HepG2 (cell line): ENCODE results near the gene NPB. TPM values are rescaled to one million over a fixed set of nuclear protein-coding genes. Genes with fewer than 3 reads are reported as not detected.
A peak's percentile ranks its signal among the peaks of the same experiment; 100 is the strongest.

Experiments
- EP300 ChIP-seq, 3 experiments: sonication (generic) in 1 of 3; formaldehyde crosslinking in 1 of 3; IDR thresholded peaks; 2 replicates each; pipeline versions ENCODE4 v1.5.1 to v1.6.1; 2011 to 2020; ENCODE audit warnings: low read depth in 2 of 3, low read length in 2 of 3, borderline replicate concordance in 1 of 3, improper control_type of control experiment in 1 of 3, mild to moderate bottlenecking in 1 of 3, missing genetic modification reagents in 1 of 3, moderate library complexity in 1 of 3
- HMG20A ChIP-seq: IDR thresholded peaks from 2 replicates; pipeline ENCODE4 v1.6.1; 2016; ENCODE audit warnings: borderline replicate concordance
- IKZF4 ChIP-seq: sonication (generic); formaldehyde crosslinking; IDR thresholded peaks from 2 replicates; pipeline ENCODE4 v1.5.1; 2020; ENCODE audit warnings: borderline replicate concordance, mild to moderate bottlenecking, low read depth, missing genetic modification reagents; ENCODE audit errors: not compliant biosample characterization
- JUNB ChIP-seq: sonication (generic); formaldehyde crosslinking; IDR thresholded peaks from 2 replicates; pipeline ENCODE4 v1.8.0; 2022; ENCODE audit warnings: missing genetic modification reagents, mild to moderate bottlenecking, borderline replicate concordance
- MIXL1 ChIP-seq: IDR thresholded peaks from 2 replicates; pipeline ENCODE4 v1.6.1; 2016
- MTA3 ChIP-seq: sonication (generic); formaldehyde crosslinking; IDR thresholded peaks from 2 replicates; pipeline ENCODE4 v1.4.0; 2020; ENCODE audit warnings: missing genetic modification reagents
- PAX8 ChIP-seq: sonication (generic); formaldehyde crosslinking; IDR thresholded peaks from 2 replicates; pipeline ENCODE4 v1.8.0; 2022; ENCODE audit warnings: mild to moderate bottlenecking, missing genetic modification reagents, borderline replicate concordance
- RNF2 ChIP-seq: fragments of 450-650 bp; conservative IDR thresholded peaks from 2 replicates; pipeline ENCODE4 v1.6.1; 2016; ENCODE audit warnings: low read depth
- SOX6 ChIP-seq, 2 experiments: fragments of 450-650 bp in 1 of 2; sonication (generic) in 1 of 2; formaldehyde crosslinking in 1 of 2; IDR thresholded peaks; 2 replicates each; pipeline versions ENCODE4 v1.4.0 to v1.6.1; 2017 to 2020; ENCODE audit warnings: antibody characterized with exemption in 1 of 2, mild to moderate bottlenecking in 1 of 2, missing genetic modification reagents in 1 of 2
- TEAD2 ChIP-seq: sonication (generic); formaldehyde crosslinking; IDR thresholded peaks from 2 replicates; pipeline ENCODE4 v1.9.0; 2021; ENCODE audit warnings: missing genetic modification reagents
- TFE3 ChIP-seq: IDR thresholded peaks from 2 replicates; pipeline ENCODE4 v1.6.1; 2016
- ZFP90 ChIP-seq: sonication (generic); formaldehyde crosslinking; IDR thresholded peaks from 2 replicates; pipeline ENCODE4 v1.8.0; 2022; ENCODE audit warnings: missing genetic modification reagents, mild to moderate bottlenecking, inconsistent platforms, borderline replicate concordance
- ZNF224 ChIP-seq: sonication (generic); formaldehyde crosslinking; IDR thresholded peaks from 2 replicates; pipeline ENCODE4 v1.5.0; 2020; ENCODE audit warnings: mild to moderate bottlenecking, missing genetic modification reagents
- ZNF547 ChIP-seq: sonication (generic); formaldehyde crosslinking; IDR thresholded peaks from 2 replicates; pipeline ENCODE4 v1.5.1; 2020; ENCODE audit warnings: mild to moderate bottlenecking, missing genetic modification reagents
- ZNF558 ChIP-seq: sonication (generic); formaldehyde crosslinking; IDR thresholded peaks from 2 replicates; pipeline ENCODE4 v1.9.0; 2022; ENCODE audit warnings: mild to moderate bottlenecking, missing genetic modification reagents, borderline replicate concordance
- ZNF609 ChIP-seq: sonication (generic); formaldehyde crosslinking; IDR thresholded peaks from 2 replicates; pipeline ENCODE4 v1.4.0; 2020; ENCODE audit warnings: mild to moderate bottlenecking, missing genetic modification reagents, borderline replicate concordance
- ZNF670 ChIP-seq: sonication (generic); formaldehyde crosslinking; IDR thresholded peaks from 2 replicates; pipeline ENCODE4 v1.8.0; 2022; ENCODE audit warnings: mild to moderate bottlenecking, missing genetic modification reagents, borderline replicate concordance
- polyA plus RNA-seq, 8 experiments: library from polyadenylated mRNA; depleted of rRNA in 3 of 8; stranded (reverse) in 7 of 8; unstranded in 1 of 8; fragments of >200 nt; fragmentation: Illumina TruSeq in 4 of 8; extraction: Trizol in 4 of 8; gene quantifications; 2 replicates each; pipeline versions ENCODE4 v1.2.1 to v1.2.3, GENCODE V29; 2011 to 2016; ENCODE audit warnings: low read depth in 4 of 8, missing spikeins in 1 of 8, mixed read lengths in 1 of 8; ENCODE audit not compliant: insufficient read depth in 1 of 8
- total RNA-seq, 5 experiments: library from RNA; depleted of rRNA; stranded (reverse); fragments of >200 nt; fragmentation: Illumina TruSeq; extraction: Trizol; gene quantifications; 2 replicates each; pipeline ENCODE4 v1.2.3, GENCODE V29; 2016; ENCODE audit warnings: low read depth in 1 of 5
- TF ChIP-seq, protein P1 (sequence below): IDR thresholded peaks from 2 replicates; pipeline ENCODE4 v1.4.0; 2020; ENCODE audit warnings: mild to moderate bottlenecking, missing genetic modification reagents

Gene NPB
- total and polyA plus RNA-seq, 2 of the 13 experiments (the other 11 are each of a cell fraction or from before 2014, with no cell fraction given): 0.11 to 0.93 TPM

DNA sequence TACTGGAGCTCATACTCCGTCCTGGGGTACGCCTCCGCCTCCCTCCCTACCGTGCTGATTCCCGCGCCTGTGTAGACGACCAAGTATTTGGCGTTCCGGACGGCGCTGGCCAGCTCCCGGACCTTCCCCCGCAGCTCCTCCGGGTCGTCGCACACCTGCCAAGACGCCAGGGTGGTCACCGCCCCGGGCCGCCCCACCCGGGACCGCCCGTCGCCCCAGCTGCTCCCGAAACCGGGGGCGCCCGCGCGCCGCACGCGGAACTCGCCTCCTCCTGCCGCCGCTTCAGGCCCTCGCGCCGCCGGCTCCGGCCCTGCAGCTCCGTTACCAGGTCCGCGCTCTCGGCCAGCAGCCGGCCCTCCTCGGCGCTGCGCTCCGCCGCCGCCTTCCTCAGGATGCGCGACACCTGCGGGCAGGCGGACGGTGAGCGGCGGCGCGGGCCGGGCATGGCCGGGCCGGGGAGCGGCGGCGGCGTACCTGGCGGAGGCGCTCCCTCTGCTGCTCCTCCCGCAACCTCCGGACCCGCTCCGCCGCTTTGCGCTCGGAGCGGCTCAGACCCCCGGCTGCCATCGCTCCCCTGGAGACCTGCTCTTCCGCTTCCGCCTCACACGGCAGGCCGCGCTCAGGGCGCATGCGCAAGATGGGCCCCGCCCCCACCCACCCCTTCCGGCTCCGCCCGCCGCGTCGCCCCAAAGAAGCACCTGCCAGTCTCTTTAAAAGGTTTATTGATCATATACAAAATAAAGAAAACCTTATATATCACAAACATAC lies 15.7 kb downstream of the NPB start, which contains the start of gene SIRT7 (continued):
- TF ChIP-seq, protein P1, sequence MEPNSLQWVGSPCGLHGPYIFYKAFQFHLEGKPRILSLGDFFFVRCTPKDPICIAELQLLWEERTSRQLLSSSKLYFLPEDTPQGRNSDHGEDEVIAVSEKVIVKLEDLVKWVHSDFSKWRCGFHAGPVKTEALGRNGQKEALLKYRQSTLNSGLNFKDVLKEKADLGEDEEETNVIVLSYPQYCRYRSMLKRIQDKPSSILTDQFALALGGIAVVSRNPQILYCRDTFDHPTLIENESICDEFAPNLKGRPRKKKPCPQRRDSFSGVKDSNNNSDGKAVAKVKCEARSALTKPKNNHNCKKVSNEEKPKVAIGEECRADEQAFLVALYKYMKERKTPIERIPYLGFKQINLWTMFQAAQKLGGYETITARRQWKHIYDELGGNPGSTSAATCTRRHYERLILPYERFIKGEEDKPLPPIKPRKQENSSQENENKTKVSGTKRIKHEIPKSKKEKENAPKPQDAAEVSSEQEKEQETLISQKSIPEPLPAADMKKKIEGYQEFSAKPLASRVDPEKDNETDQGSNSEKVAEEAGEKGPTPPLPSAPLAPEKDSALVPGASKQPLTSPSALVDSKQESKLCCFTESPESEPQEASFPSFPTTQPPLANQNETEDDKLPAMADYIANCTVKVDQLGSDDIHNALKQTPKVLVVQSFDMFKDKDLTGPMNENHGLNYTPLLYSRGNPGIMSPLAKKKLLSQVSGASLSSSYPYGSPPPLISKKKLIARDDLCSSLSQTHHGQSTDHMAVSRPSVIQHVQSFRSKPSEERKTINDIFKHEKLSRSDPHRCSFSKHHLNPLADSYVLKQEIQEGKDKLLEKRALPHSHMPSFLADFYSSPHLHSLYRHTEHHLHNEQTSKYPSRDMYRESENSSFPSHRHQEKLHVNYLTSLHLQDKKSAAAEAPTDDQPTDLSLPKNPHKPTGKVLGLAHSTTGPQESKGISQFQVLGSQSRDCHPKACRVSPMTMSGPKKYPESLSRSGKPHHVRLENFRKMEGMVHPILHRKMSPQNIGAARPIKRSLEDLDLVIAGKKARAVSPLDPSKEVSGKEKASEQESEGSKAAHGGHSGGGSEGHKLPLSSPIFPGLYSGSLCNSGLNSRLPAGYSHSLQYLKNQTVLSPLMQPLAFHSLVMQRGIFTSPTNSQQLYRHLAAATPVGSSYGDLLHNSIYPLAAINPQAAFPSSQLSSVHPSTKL (CRISPR knock-in tag): no peak; the same call in 1 of the 2 replicates
- TF ChIP-seq IKZF4 (CRISPR knock-in tag): peak; percentile 66
- peak; percentile 57; the same call in 1 of the 2 replicates for TF ChIP-seq ZNF558
- TF ChIP-seq ZFP90 (CRISPR knock-in tag): no peak
- no peak for TF ChIP-seq MIXL1 (CRISPR knock-in tag)
- no peak for TF ChIP-seq MTA3 (CRISPR knock-in tag)
- no peak for TF ChIP-seq SOX6 (IDR thresholded peaks at IDR 0.05)
- no peak for TF ChIP-seq SOX6 (CRISPR knock-in tag; IDR thresholded peaks at IDR 0.05)
- no peak for TF ChIP-seq TFE3 (CRISPR knock-in tag)
- peak; percentile 87; the same call in 1 of the 2 replicates for TF ChIP-seq PAX8 (CRISPR knock-in tag)
- TF ChIP-seq HMG20A: no peak
- no peak for TF ChIP-seq ZNF670 (CRISPR knock-in tag)
- TF ChIP-seq ZNF547 (CRISPR knock-in tag): no peak
- no peak for TF ChIP-seq ZNF224 (CRISPR knock-in tag)
- no peak for TF ChIP-seq TEAD2
- TF ChIP-seq ZNF609 (CRISPR knock-in tag): no peak
- TF ChIP-seq EP300 (IDR thresholded peaks at IDR 0.05; ENCODE audit: low read depth in 2 of 2, low read length in 2 of 2): no peak
- no peak for TF ChIP-seq EP300 (CRISPR knock-in tag; IDR thresholded peaks at IDR 0.05; ENCODE audit: borderline replicate concordance)
- TF ChIP-seq JUNB (CRISPR knock-in tag): no peak
- TF ChIP-seq RNF2: 0 out of 2 replicates have a peak, but pooled peaks have one; percentile 29
